Suprapubic skin (tissue), 2 donors: Measurements from ENCODE around the gene RCN1.

Experiments used
- EP300 ChIP-seq: sonication (generic); formaldehyde crosslinking; IDR thresholded peaks from one replicate; pipeline ENCODE4 v1.6.1; 2017; ENCODE audit warnings: antibody characterized with exemption
- POLR2A ChIP-seq, 2 donors: fragments of 450-650 bp; IDR thresholded peaks; one replicate each; pipeline ENCODE4 v1.6.1; 2017; ENCODE audit warnings: antibody characterized with exemption in 2 of 2, mild to moderate bottlenecking in 2 of 2, moderate library complexity in 2 of 2

DNA sequence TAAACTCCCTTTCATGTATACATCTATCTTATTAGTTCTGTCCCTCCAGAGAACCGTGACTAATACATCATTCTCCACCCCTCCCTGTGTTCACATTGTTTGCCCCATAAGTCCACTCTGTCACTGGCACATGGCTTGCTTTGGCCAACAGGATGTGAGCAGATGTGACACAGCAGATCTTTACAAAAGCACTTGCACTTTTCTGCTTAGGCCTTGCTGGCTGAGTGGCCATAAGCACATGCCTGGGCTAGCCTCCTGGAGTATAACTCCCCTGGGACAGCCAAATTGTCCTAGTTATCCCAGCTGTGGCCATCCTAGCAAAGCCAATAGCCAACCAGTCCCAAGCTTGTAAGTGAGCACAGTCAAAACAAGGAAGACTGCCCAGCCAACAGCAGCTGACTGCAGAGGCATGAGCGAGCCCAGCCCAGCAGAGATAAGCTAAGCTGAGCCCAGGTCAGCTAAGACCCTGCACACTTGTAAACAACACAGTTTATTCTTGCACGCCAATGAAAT is 9.7 kb upstream of the RCN1 start:
- TF ChIP-seq EP300, result no peak
- no peak for TF ChIP-seq POLR2A (IDR thresholded peaks at IDR 0.05)
